GM23338 (cell line): ENCODE measurements around the gene SEMA5A. TPM values are rescaled to one million over a fixed set of nuclear protein-coding genes. Genes with fewer than 3 reads are reported as not detected.

Experiments
- ATAC-seq: fragments of 200-7000 bp; cut with Tn5 transposase; 3 replicates; pipeline ENCODE4 v1.9.1; 2020
- DNase-seq: peaks from one replicate; pipeline ENCODE4 v3.0.0-alpha.2; 2015; ENCODE audit warnings: low spot score
- H2AFZ ChIP-seq: fragments of 200-600 bp; sonication (generic); 2 replicates; pipeline ENCODE4 v1.8.0; 2016; ENCODE audit warnings: antibody characterized with exemption, mild to moderate bottlenecking, moderate library complexity
- H3F3A ChIP-seq: fragments of 200-600 bp; sonication (generic); replicated peaks from 2 replicates; pipeline ENCODE4 v1.8.0; 2017; ENCODE audit warnings: antibody characterized with exemption, mixed run types, low read depth
- H3K27ac ChIP-seq: fragments of 200-600 bp; sonication (generic); 2 replicates; pipeline ENCODE4 v1.6.1; 2016; ENCODE audit warnings: low read depth
- H3K27me3 ChIP-seq: fragments of 200-600 bp; sonication (generic); 2 replicates; pipeline ENCODE4 v1.8.0; 2016; ENCODE audit warnings: mild to moderate bottlenecking, mixed run types, moderate library complexity; ENCODE audit not compliant: insufficient read depth
- H3K36me3 ChIP-seq: fragments of 200-600 bp; sonication (generic); 2 replicates; pipeline ENCODE4 v1.8.0; 2016; ENCODE audit warnings: mild to moderate bottlenecking; ENCODE audit not compliant: insufficient read depth
- H3K4me1 ChIP-seq: fragments of 200-600 bp; sonication (generic); 2 replicates; pipeline ENCODE4 v1.8.0; 2016; ENCODE audit warnings: mild to moderate bottlenecking, moderate library complexity; ENCODE audit not compliant: insufficient read depth
- H3K4me2 ChIP-seq: fragments of 200-600 bp; sonication (generic); 2 replicates; pipeline ENCODE4 v1.7.1; 2017; ENCODE audit warnings: mixed run types
- H3K4me3 ChIP-seq: fragments of 200-600 bp; sonication (generic); 2 replicates; pipeline ENCODE4 v1.6.1; 2016; ENCODE audit warnings: mixed run types
- H3K79me2 ChIP-seq: fragments of 200-600 bp; sonication (generic); replicated peaks from 2 replicates; pipeline ENCODE4 v1.8.0; 2017; ENCODE audit warnings: mild to moderate bottlenecking; ENCODE audit not compliant: insufficient read depth
- H3K9me2 ChIP-seq: fragments of 200-600 bp; sonication (generic); 2 replicates; pipeline ENCODE4 v1.8.0; 2017; ENCODE audit not compliant: insufficient read depth
- H4K20me1 ChIP-seq: fragments of 200-600 bp; sonication (generic); replicated peaks from 2 replicates; pipeline ENCODE4 v1.8.0; 2017; ENCODE audit warnings: mild to moderate bottlenecking; ENCODE audit not compliant: insufficient read depth
- H3K27ac Mint-ChIP-seq: 2 replicates; pipeline ENCODE4 v1.8.0; 2020; ENCODE audit warnings: inconsistent platforms, mild to moderate bottlenecking, moderate library complexity, mixed read lengths
- H3K27me3 Mint-ChIP-seq: 3 replicates; pipeline ENCODE4 v1.8.0; 2022; ENCODE audit warnings: low read depth, mild to moderate bottlenecking, moderate library complexity, mixed read lengths, inconsistent platforms; ENCODE audit not compliant: insufficient read depth, poor library complexity
- H3K36me3 Mint-ChIP-seq: 3 replicates; pipeline ENCODE4 v1.8.0; 2021; ENCODE audit warnings: low read depth, mild to moderate bottlenecking, inconsistent platforms, moderate library complexity, mixed read lengths
- H3K4me1 Mint-ChIP-seq: 3 replicates; pipeline ENCODE4 v1.8.0; 2020; ENCODE audit warnings: mild to moderate bottlenecking, inconsistent platforms, mixed read lengths
- H3K4me3 Mint-ChIP-seq: 3 replicates; pipeline ENCODE4 v1.8.0; 2021; ENCODE audit warnings: moderate library complexity, mild to moderate bottlenecking, inconsistent platforms, mixed read lengths
- H3K9me3 Mint-ChIP-seq: 3 replicates; pipeline ENCODE4 v1.8.0; 2020; ENCODE audit warnings: moderate library complexity, mild to moderate bottlenecking, inconsistent platforms, mixed read lengths
- CREB1 ChIP-seq: fragments of 250-450 bp; sonication (Bioruptor Pico); IDR thresholded peaks from 2 replicates; pipeline ENCODE4 v1.5.0; 2020; ENCODE audit warnings: low read depth, mild to moderate bottlenecking, moderate library complexity
- EZH2 ChIP-seq: fragments of 200-600 bp; sonication (generic); IDR thresholded peaks from one replicate; pipeline ENCODE4 v1.8.0; 2017; ENCODE audit warnings: antibody characterized with exemption, mild to moderate bottlenecking, low read depth; ENCODE audit not compliant: unreplicated experiment
- EZH2phosphoT487 ChIP-seq: fragments of 200-600 bp; sonication (generic); IDR thresholded peaks from one replicate; pipeline ENCODE4 v1.8.1; 2018; ENCODE audit warnings: antibody characterized with exemption; ENCODE audit not compliant: unreplicated experiment
- STAT1 ChIP-seq: IDR thresholded peaks from one replicate; pipeline ENCODE4 v1.6.1; 2016; ENCODE audit warnings: antibody characterized with exemption; ENCODE audit not compliant: unreplicated experiment
- ZNF331 ChIP-seq: fragments of 250-450 bp; sonication (Bioruptor Pico); IDR thresholded peaks from 2 replicates; pipeline ENCODE4 v1.5.0; 2020; ENCODE audit warnings: low read depth, mild to moderate bottlenecking, moderate library complexity
- polyA plus RNA-seq: library from polyadenylated mRNA; unstranded; fragments of >200 nt; fragmentation: Nextera tagmentation; extraction: Ambion mirVana; gene quantifications from 2 replicates; pipeline ENCODE4 v1.2.1, GENCODE V29; 2016
- total RNA-seq: library from RNA; depleted of rRNA; stranded (reverse); fragments of >200 nt; shearing (Covaris generic); gene quantifications from 2 replicates; pipeline ENCODE4 v1.2.3, GENCODE V29; 2014
- TF ChIP-seq, protein P1 (sequence below): IDR thresholded peaks from one replicate; pipeline ENCODE4 v1.6.1; 2018; ENCODE audit warnings: antibody characterized with exemption; ENCODE audit not compliant: unreplicated experiment
- TF ChIP-seq, protein P2 (sequence below): fragments of 250-450 bp; sonication (Bioruptor Pico); IDR thresholded peaks from 2 replicates; pipeline ENCODE4 v1.5.0; 2020; ENCODE audit warnings: mild to moderate bottlenecking, moderate library complexity
- TF ChIP-seq, protein P3 (sequence below): IDR thresholded peaks from 2 replicates; pipeline ENCODE4 v1.6.1; 2016; ENCODE audit warnings: antibody characterized with exemption
- TF ChIP-seq, protein P4 (sequence below), 2 experiments: fragments of 200-600 bp in 1 of 2; sonication (generic) in 1 of 2; conservative IDR thresholded peaks; 2 replicates each; pipeline versions ENCODE4 v1.5.1 to v1.6.1; 2016 to 2017; ENCODE audit warnings: antibody characterized with exemption in 2 of 2, low read depth in 2 of 2, mild to moderate bottlenecking in 2 of 2, moderate library complexity in 1 of 2

SEMA5A gene
- total and polyA plus RNA-seq, 2 experiments from 2014 or later = 2.1 to 8.1 TPM

DNA sequence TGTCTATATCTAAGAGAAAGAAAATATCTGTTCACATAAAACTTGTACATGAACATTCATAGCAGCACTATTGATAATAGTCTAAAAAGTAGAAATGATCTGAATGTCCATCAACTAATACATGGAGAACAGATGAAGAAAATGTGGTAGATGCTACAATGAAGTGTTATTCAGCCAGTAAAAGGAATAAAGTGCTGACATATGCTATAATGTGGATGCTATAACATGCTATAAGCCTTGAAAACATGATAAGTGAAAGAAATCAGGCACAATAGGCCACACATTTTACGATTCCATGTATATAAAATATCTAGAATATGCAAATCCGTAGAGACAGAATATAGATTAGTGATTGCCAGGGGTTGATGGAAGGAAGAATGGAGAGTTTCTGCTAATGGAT is 146.8 kb downstream of the SEMA5A start:
- Histone ChIP-seq H2AFZ (no peak overlapping the region), H3K4me1 (no peaks in the 10 kb centered on the region; the same call in 1 of the 2 replicates), H3K27ac (no peak overlapping the region), H3F3A (no peaks in the 10 kb centered on the region), H3K4me2 (no peak overlapping the region), H3K36me3 (no peaks in the 10 kb centered on the region), H3K79me2 (no peaks in the 10 kb centered on the region), H3K4me3 (no peak overlapping the region), H4K20me1 (no peaks in the 10 kb centered on the region), H3K27me3 (no peaks in the 10 kb centered on the region), H3K9me2 (no peaks in the 10 kb centered on the region)
- Mint-ChIP-seq H3K9me3 (peaks cover 6% of the 10 kb centered on the region; the same call in 2 of the 3 replicates), H3K27me3 (peaks cover 2% of the 10 kb centered on the region), H3K36me3 (no peaks in the 10 kb centered on the region), H3K27ac (no peak overlapping the region), H3K4me3 (no peak overlapping the region), H3K4me1 (peaks cover 7% of the 10 kb centered on the region)
- no peak for TF ChIP-seq ZNF331 (CRISPR knock-in tag)
- no peak for TF ChIP-seq EZH2phosphoT487
- DNase-seq (no peak), ATAC-seq (no peak)

DNA sequence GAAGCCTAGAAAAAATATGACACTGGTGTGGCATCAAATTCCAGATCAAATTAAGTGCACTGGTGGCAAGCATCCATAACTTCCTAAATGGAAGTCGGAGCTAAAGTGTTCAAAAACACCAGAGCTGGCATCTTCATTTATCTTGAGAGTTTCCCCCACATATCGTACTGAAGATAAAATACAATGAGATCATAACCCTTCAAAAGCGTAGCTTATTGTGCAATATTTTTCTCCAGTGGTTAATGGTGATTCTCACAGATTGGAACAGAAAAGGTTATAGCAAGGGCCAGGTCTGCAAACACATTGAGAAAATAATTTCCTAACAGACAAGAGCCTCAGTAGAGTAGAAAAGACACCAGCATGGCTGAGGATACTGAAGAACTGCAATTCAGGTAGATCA is 147.6 kb downstream of the SEMA5A start:
- Histone ChIP-seq H4K20me1 (no peaks in the 10 kb centered on the region), H3F3A (no peaks in the 10 kb centered on the region), H3K4me1 (no peaks in the 10 kb centered on the region; the same call in 1 of the 2 replicates), H2AFZ (no peak overlapping the region), H3K79me2 (no peaks in the 10 kb centered on the region), H3K4me3 (no peak overlapping the region), H3K27me3 (no peaks in the 10 kb centered on the region), H3K36me3 (no peaks in the 10 kb centered on the region), H3K4me2 (no peak overlapping the region), H3K27ac (no peak overlapping the region), H3K9me2 (no peaks in the 10 kb centered on the region)
- DNase-seq (no peak), ATAC-seq (no peak)
- Mint-ChIP-seq H3K4me3 (no peak overlapping the region), H3K27me3 (peaks cover 2% of the 10 kb centered on the region), H3K36me3 (no peaks in the 10 kb centered on the region), H3K9me3 (peaks cover 6% of the 10 kb centered on the region; the same call in 2 of the 3 replicates), H3K4me1 (peaks cover 7% of the 10 kb centered on the region), H3K27ac (no peak overlapping the region)
- TF ChIP-seq, protein P1, sequence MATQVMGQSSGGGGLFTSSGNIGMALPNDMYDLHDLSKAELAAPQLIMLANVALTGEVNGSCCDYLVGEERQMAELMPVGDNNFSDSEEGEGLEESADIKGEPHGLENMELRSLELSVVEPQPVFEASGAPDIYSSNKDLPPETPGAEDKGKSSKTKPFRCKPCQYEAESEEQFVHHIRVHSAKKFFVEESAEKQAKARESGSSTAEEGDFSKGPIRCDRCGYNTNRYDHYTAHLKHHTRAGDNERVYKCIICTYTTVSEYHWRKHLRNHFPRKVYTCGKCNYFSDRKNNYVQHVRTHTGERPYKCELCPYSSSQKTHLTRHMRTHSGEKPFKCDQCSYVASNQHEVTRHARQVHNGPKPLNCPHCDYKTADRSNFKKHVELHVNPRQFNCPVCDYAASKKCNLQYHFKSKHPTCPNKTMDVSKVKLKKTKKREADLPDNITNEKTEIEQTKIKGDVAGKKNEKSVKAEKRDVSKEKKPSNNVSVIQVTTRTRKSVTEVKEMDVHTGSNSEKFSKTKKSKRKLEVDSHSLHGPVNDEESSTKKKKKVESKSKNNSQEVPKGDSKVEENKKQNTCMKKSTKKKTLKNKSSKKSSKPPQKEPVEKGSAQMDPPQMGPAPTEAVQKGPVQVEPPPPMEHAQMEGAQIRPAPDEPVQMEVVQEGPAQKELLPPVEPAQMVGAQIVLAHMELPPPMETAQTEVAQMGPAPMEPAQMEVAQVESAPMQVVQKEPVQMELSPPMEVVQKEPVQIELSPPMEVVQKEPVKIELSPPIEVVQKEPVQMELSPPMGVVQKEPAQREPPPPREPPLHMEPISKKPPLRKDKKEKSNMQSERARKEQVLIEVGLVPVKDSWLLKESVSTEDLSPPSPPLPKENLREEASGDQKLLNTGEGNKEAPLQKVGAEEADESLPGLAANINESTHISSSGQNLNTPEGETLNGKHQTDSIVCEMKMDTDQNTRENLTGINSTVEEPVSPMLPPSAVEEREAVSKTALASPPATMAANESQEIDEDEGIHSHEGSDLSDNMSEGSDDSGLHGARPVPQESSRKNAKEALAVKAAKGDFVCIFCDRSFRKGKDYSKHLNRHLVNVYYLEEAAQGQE = no peak
- TF ChIP-seq CREB1 (CRISPR knock-in tag) = no peak
- TF ChIP-seq, protein P2, sequence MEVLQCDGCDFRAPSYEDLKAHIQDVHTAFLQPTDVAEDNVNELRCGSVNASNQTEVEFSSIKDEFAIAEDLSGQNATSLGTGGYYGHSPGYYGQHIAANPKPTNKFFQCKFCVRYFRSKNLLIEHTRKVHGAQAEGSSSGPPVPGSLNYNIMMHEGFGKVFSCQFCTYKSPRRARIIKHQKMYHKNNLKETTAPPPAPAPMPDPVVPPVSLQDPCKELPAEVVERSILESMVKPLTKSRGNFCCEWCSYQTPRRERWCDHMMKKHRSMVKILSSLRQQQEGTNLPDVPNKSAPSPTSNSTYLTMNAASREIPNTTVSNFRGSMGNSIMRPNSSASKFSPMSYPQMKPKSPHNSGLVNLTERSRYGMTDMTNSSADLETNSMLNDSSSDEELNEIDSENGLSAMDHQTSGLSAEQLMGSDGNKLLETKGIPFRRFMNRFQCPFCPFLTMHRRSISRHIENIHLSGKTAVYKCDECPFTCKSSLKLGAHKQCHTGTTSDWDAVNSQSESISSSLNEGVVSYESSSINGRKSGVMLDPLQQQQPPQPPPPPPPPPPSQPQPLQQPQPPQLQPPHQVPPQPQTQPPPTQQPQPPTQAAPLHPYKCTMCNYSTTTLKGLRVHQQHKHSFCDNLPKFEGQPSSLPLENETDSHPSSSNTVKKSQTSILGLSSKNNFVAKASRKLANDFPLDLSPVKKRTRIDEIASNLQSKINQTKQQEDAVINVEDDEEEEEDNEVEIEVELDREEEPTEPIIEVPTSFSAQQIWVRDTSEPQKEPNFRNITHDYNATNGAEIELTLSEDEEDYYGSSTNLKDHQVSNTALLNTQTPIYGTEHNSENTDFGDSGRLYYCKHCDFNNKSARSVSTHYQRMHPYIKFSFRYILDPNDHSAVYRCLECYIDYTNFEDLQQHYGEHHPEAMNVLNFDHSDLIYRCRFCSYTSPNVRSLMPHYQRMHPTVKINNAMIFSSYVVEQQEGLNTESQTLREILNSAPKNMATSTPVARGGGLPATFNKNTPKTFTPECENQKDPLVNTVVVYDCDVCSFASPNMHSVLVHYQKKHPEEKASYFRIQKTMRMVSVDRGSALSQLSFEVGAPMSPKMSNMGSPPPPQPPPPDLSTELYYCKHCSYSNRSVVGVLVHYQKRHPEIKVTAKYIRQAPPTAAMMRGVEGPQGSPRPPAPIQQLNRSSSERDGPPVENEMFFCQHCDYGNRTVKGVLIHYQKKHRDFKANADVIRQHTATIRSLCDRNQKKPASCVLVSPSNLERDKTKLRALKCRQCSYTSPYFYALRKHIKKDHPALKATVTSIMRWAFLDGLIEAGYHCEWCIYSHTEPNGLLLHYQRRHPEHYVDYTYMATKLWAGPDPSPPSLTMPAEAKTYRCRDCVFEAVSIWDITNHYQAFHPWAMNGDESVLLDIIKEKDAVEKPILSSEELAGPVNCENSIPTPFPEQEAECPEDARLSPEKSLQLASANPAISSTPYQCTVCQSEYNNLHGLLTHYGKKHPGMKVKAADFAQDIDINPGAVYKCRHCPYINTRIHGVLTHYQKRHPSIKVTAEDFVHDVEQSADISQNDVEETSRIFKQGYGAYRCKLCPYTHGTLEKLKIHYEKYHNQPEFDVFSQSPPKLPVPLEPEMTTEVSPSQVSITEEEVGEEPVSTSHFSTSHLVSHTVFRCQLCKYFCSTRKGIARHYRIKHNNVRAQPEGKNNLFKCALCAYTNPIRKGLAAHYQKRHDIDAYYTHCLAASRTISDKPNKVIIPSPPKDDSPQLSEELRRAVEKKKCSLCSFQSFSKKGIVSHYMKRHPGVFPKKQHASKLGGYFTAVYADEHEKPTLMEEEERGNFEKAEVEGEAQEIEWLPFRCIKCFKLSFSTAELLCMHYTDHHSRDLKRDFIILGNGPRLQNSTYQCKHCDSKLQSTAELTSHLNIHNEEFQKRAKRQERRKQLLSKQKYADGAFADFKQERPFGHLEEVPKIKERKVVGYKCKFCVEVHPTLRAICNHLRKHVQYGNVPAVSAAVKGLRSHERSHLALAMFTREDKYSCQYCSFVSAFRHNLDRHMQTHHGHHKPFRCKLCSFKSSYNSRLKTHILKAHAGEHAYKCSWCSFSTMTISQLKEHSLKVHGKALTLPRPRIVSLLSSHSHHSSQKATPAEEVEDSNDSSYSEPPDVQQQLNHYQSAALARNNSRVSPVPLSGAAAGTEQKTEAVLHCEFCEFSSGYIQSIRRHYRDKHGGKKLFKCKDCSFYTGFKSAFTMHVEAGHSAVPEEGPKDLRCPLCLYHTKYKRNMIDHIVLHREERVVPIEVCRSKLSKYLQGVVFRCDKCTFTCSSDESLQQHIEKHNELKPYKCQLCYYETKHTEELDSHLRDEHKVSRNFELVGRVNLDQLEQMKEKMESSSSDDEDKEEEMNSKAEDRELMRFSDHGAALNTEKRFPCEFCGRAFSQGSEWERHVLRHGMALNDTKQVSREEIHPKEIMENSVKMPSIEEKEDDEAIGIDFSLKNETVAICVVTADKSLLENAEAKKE (CRISPR knock-in tag) = no peak
- no peak for TF ChIP-seq EZH2phosphoT487
- no peak for TF ChIP-seq EZH2
- TF ChIP-seq, protein P3, sequence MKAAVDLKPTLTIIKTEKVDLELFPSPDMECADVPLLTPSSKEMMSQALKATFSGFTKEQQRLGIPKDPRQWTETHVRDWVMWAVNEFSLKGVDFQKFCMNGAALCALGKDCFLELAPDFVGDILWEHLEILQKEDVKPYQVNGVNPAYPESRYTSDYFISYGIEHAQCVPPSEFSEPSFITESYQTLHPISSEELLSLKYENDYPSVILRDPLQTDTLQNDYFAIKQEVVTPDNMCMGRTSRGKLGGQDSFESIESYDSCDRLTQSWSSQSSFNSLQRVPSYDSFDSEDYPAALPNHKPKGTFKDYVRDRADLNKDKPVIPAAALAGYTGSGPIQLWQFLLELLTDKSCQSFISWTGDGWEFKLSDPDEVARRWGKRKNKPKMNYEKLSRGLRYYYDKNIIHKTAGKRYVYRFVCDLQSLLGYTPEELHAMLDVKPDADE = no peak
- TF ChIP-seq, protein P4, sequence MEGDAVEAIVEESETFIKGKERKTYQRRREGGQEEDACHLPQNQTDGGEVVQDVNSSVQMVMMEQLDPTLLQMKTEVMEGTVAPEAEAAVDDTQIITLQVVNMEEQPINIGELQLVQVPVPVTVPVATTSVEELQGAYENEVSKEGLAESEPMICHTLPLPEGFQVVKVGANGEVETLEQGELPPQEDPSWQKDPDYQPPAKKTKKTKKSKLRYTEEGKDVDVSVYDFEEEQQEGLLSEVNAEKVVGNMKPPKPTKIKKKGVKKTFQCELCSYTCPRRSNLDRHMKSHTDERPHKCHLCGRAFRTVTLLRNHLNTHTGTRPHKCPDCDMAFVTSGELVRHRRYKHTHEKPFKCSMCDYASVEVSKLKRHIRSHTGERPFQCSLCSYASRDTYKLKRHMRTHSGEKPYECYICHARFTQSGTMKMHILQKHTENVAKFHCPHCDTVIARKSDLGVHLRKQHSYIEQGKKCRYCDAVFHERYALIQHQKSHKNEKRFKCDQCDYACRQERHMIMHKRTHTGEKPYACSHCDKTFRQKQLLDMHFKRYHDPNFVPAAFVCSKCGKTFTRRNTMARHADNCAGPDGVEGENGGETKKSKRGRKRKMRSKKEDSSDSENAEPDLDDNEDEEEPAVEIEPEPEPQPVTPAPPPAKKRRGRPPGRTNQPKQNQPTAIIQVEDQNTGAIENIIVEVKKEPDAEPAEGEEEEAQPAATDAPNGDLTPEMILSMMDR (conservative IDR thresholded peaks at IDR 0.05; ENCODE audit: low read depth in 2 of 2) = no peak
- TF ChIP-seq ZNF331 (CRISPR knock-in tag) = no peak
- TF ChIP-seq STAT1 = no peak
